LNCAP (cell line): ENCODE results near the gene RLBP1.

Experiments
- CTCF ChIP-seq: fragments of 450-650 bp; IDR thresholded peaks from 2 replicates; pipeline ENCODE4 v1.5.1; 2017; ENCODE audit warnings: mild to moderate bottlenecking

Gene RLBP1

DNA sequence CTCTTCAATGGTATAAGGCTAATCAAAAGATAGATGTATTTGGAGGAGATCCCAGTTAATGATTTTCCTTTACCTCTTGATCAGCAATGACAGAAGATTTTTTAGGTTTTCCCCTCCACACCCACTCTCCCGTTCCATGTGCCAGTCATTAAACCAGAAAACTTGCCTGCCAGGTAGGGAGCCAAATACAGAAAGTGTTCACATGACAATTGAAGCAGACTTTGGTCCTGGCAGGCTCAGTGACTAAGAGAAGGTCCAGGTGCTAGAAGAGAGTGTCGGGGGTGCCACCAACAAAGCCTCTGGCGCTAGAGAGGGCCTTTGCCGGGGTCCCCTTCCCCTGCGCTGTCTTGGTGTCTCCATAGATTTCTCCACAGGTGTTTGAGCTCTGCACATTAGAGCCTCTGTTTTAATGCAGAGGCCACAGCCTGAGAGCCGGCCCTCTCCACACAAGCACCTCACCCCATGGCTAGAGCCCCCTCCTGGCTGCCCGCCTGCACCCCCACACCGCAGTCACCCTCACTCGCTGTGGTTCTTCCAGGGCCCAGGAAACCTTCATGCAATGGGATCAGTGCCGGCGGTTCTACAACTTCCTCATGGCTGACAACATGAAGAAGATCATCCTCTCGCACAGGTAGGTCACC is 36.4 kb downstream of the RLBP1 start:
- TF ChIP-seq CTCF, result no peak

GRCh38 chr15:89184357-89184756 is 37.0 kb downstream of the RLBP1 start:
- TF ChIP-seq CTCF, result no peak

DNA sequence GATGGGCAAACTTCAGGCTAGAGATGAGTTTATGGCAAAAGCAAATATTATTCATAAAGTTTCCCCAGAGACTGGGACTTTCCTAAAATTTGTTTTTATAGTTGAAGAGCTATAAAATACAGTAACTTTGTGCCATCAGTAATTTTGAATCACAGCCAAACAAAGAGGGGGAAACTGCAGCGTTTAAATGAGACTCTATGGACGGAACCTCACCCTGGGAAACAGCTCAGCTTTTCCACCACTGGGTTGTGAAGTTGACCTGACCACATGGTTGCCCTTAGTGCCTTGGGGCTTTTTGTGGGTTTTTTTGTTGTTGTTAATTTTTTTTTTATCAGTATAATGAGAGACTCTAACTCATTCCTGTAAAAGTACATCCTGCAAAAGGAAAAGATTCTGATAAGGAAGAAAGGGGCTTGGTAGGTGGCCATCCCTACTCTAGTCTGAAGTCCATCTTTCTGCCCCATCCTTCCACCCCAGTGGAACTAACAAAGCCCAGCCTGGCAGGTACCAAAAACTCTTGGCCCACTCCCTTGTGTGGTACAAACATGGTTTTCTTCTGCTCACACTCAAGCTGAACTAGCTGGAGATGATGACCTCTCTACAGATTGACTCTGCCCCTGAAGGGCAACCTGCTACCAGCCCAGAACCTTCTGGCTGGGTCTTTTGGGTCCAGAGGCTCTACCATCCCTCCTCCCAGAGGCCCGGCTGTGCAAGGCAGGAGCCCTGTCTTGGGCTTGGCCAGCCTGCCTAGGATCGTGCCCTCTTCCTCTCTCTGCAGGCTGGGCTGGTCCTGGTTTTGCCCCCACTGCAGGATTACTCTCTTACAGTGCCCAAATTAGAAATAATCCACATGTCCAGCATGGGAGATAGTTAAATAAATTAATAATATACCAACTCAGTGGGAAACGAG is 41.2 kb downstream of the RLBP1 start:
- TF ChIP-seq CTCF, result no peak

DNA sequence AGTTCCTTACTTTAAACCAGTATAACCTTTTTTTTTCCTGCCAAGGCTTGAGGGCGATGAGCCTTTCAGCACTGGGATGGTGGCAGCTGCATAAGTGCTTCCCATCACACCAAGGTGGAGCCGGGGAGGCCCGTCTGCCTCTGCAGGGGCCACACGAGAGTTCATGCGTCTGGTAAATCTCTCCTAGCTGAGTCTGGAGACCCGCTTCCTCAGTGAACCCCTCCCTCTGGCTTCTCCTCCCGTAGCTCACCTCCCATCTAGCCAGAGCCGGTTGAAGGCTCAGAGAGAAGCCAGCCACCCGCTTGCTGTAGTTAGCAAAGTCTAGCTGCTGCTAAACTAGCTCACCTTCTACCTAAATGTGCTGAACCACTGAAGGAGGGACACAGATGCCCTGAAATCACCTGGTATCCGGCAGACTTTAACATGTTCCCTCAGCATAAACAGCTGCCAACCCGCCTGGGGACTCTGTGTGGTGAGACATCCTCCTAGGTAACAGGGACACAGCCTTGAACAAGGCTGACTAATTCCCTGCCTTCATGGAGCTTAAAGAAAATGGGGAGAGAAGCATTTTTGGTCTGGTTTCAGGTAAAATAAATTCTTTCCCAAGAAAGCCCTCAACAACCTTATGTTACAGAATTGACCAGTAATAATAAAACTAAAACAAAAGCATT is 42.9 kb downstream of the RLBP1 start:
- no peak for TF ChIP-seq CTCF

- TF ChIP-seq CTCF, result peak; percentile 94
These were observed 43.6 kb downstream of the RLBP1 start for GRCh38 chr15:89177633-89178306.

GRCh38 chr15:89177116-89177515 is 44.3 kb downstream of the RLBP1 start:
- no peak for TF ChIP-seq CTCF

DNA sequence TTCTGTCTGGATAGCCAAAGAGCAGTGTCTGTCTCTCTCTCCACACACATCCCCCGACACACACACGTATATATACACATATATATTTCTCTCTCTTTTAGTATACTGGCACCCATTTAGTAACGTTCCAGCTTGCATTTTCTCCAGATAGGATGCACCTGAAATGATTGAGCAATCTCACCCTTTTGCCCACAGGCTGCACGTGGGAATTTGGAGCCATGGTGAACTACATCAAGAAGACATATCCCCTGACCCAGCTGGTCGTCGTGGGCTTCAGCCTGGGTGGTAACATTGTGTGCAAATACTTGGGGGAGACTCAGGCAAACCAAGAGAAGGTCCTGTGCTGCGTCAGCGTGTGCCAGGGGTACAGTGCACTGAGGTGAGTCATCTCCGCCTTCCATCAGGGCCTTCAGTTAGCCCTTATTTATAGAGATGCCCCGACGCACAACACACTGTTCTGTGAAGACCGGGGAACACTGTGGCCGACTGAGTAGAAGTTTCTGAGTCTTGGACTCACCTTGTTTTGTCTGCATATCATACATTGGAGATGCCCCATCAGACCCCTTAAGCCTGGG is 45.7 kb downstream of the RLBP1 start:
- TF ChIP-seq CTCF, result no peak
